HepG2 (cell line): ENCODE measurements around the gene PKD2L1. TPM values are rescaled to one million over a fixed set of nuclear protein-coding genes. Genes with fewer than 3 reads are reported as not detected.

Source experiments
- ARNT2 ChIP-seq: sonication (generic); formaldehyde crosslinking; IDR thresholded peaks from 2 replicates; pipeline ENCODE4 v1.8.0; 2022; ENCODE audit warnings: mild to moderate bottlenecking, low read depth, missing genetic modification reagents, moderate library complexity
- ERF ChIP-seq: IDR thresholded peaks from 2 replicates; pipeline ENCODE4 v1.6.1; 2018; ENCODE audit warnings: missing biosample characterization, missing genetic modification reagents
- GATA4 ChIP-seq: sonication (generic); IDR thresholded peaks from 2 replicates; pipeline ENCODE4 v1.6.1; 2016; ENCODE audit warnings: antibody characterized with exemption, low read depth, borderline replicate concordance
- GZF1 ChIP-seq: sonication (generic); formaldehyde crosslinking; IDR thresholded peaks from 2 replicates; pipeline ENCODE4 v1.5.1; 2020; ENCODE audit warnings: mild to moderate bottlenecking, missing genetic modification reagents
- HDAC2 ChIP-seq: sonication (generic); formaldehyde crosslinking; IDR thresholded peaks from 2 replicates; pipeline ENCODE4 v1.4.0; 2020; ENCODE audit warnings: missing genetic modification reagents
- KDM4B ChIP-seq: sonication (generic); formaldehyde crosslinking; IDR thresholded peaks from 2 replicates; pipeline ENCODE4 v1.4.0; 2020; ENCODE audit warnings: missing genetic modification reagents
- KLF12 ChIP-seq: sonication (generic); formaldehyde crosslinking; IDR thresholded peaks from 2 replicates; pipeline ENCODE4 v1.4.0; 2020; ENCODE audit warnings: missing genetic modification reagents, borderline replicate concordance
- MYC ChIP-seq: sonication (generic); formaldehyde crosslinking; IDR thresholded peaks from 2 replicates; pipeline ENCODE4 v1.9.0; 2021; ENCODE audit warnings: missing genetic modification reagents, borderline replicate concordance
- NCOA2 ChIP-seq: sonication (generic); formaldehyde crosslinking; IDR thresholded peaks from 2 replicates; pipeline ENCODE4 v1.8.0; 2022; ENCODE audit warnings: inconsistent platforms
- NFYC ChIP-seq: IDR thresholded peaks from 2 replicates; pipeline ENCODE4 v1.6.1; 2016; ENCODE audit warnings: missing genetic modification reagents, missing compliant biosample characterization
- PITX1 ChIP-seq: sonication (generic); formaldehyde crosslinking; IDR thresholded peaks from 2 replicates; pipeline ENCODE4 v1.5.1; 2020; ENCODE audit warnings: mild to moderate bottlenecking, missing genetic modification reagents
- RFX3 ChIP-seq: IDR thresholded peaks from 2 replicates; pipeline ENCODE4 v1.6.1; 2016; ENCODE audit warnings: missing biosample characterization, missing genetic modification reagents
- SPEN ChIP-seq: sonication (generic); formaldehyde crosslinking; IDR thresholded peaks from 2 replicates; pipeline ENCODE4 v1.5.1; 2020; ENCODE audit warnings: low read depth, mild to moderate bottlenecking, missing genetic modification reagents
- SRY ChIP-seq: sonication (generic); formaldehyde crosslinking; IDR thresholded peaks from 2 replicates; pipeline ENCODE4 v1.8.0; 2022; ENCODE audit warnings: mild to moderate bottlenecking, missing genetic modification reagents
- TAF1 ChIP-seq: sonication (generic); formaldehyde crosslinking; IDR thresholded peaks from 2 replicates; pipeline ENCODE4 v1.4.0; 2020; ENCODE audit warnings: missing genetic modification reagents
- ZBTB42 ChIP-seq: sonication (generic); formaldehyde crosslinking; IDR thresholded peaks from 2 replicates; pipeline ENCODE4 v1.5.0; 2020; ENCODE audit warnings: mild to moderate bottlenecking, missing genetic modification reagents
- ZFP36L1 ChIP-seq: sonication (generic); formaldehyde crosslinking; IDR thresholded peaks from 2 replicates; pipeline ENCODE4 v1.8.0; 2022; ENCODE audit warnings: mild to moderate bottlenecking, missing genetic modification reagents, moderate library complexity
- ZMYM3 ChIP-seq: sonication (generic); formaldehyde crosslinking; IDR thresholded peaks from 2 replicates; pipeline ENCODE4 v1.5.1; 2020; ENCODE audit warnings: mild to moderate bottlenecking, missing genetic modification reagents
- ZNF17 ChIP-seq: sonication (generic); formaldehyde crosslinking; IDR thresholded peaks from 2 replicates; pipeline ENCODE4 v1.5.0; 2020; ENCODE audit warnings: mild to moderate bottlenecking, missing genetic modification reagents
- ZNF234 ChIP-seq: sonication (generic); formaldehyde crosslinking; conservative IDR thresholded peaks from 2 replicates; pipeline ENCODE4 v1.5.1; 2020; ENCODE audit warnings: mild to moderate bottlenecking, missing genetic modification reagents
- ZNF331 ChIP-seq: sonication (generic); formaldehyde crosslinking; IDR thresholded peaks from 2 replicates; pipeline ENCODE4 v1.4.0; 2020; ENCODE audit warnings: missing genetic modification reagents
- ZNF367 ChIP-seq: sonication (generic); formaldehyde crosslinking; IDR thresholded peaks from 2 replicates; pipeline ENCODE4 v1.4.0; 2020; ENCODE audit warnings: missing genetic modification reagents, borderline replicate concordance
- ZNF451 ChIP-seq: sonication (generic); formaldehyde crosslinking; IDR thresholded peaks from 2 replicates; pipeline ENCODE4 v1.5.0; 2020; ENCODE audit warnings: mild to moderate bottlenecking, missing genetic modification reagents
- ZNF510 ChIP-seq: sonication (generic); formaldehyde crosslinking; IDR thresholded peaks from 2 replicates; pipeline ENCODE4 v1.4.0; 2020; ENCODE audit warnings: low read depth, mild to moderate bottlenecking, missing genetic modification reagents
- ZNF678 ChIP-seq: sonication (generic); formaldehyde crosslinking; IDR thresholded peaks from 2 replicates; pipeline ENCODE4 v1.4.0; 2020; ENCODE audit warnings: mild to moderate bottlenecking, missing genetic modification reagents
- polyA plus RNA-seq, 8 experiments: library from polyadenylated mRNA; depleted of rRNA in 3 of 8; stranded (reverse) in 7 of 8; unstranded in 1 of 8; fragments of >200 nt; fragmentation: Illumina TruSeq in 4 of 8; extraction: Trizol in 4 of 8; gene quantifications; 2 replicates each; pipeline versions ENCODE4 v1.2.1 to v1.2.3, GENCODE V29; 2011 to 2016; ENCODE audit warnings: low read depth in 4 of 8, missing spikeins in 1 of 8, mixed read lengths in 1 of 8; ENCODE audit not compliant: insufficient read depth in 1 of 8
- total RNA-seq, 5 experiments: library from RNA; depleted of rRNA; stranded (reverse); fragments of >200 nt; fragmentation: Illumina TruSeq; extraction: Trizol; gene quantifications; 2 replicates each; pipeline ENCODE4 v1.2.3, GENCODE V29; 2016; ENCODE audit warnings: low read depth in 1 of 5
- TF ChIP-seq, protein P1 (sequence below): sonication (generic); formaldehyde crosslinking; IDR thresholded peaks from 2 replicates; pipeline ENCODE4 v1.4.0; 2020; ENCODE audit warnings: missing genetic modification reagents
- TF ChIP-seq, protein P2 (sequence below): sonication (generic); formaldehyde crosslinking; conservative IDR thresholded peaks from 2 replicates; pipeline ENCODE4 v1.8.0; 2022; ENCODE audit warnings: low read depth, missing genetic modification reagents
- TF ChIP-seq, protein P3 (sequence below): sonication (generic); formaldehyde crosslinking; IDR thresholded peaks from 2 replicates; pipeline ENCODE4 v1.8.1; 2023; ENCODE audit warnings: missing genetic modification reagents, mild to moderate bottlenecking, borderline replicate concordance
- TF ChIP-seq, protein P4 (sequence below): sonication (generic); formaldehyde crosslinking; IDR thresholded peaks from 2 replicates; pipeline ENCODE4 v1.5.0; 2020; ENCODE audit warnings: missing genetic modification reagents

PKD2L1 gene
- total and polyA plus RNA-seq, 2 of the 13 experiments (the other 11 are each of a cell fraction or from before 2014, with no cell fraction given), result 0.07 to 0.15 TPM

DNA sequence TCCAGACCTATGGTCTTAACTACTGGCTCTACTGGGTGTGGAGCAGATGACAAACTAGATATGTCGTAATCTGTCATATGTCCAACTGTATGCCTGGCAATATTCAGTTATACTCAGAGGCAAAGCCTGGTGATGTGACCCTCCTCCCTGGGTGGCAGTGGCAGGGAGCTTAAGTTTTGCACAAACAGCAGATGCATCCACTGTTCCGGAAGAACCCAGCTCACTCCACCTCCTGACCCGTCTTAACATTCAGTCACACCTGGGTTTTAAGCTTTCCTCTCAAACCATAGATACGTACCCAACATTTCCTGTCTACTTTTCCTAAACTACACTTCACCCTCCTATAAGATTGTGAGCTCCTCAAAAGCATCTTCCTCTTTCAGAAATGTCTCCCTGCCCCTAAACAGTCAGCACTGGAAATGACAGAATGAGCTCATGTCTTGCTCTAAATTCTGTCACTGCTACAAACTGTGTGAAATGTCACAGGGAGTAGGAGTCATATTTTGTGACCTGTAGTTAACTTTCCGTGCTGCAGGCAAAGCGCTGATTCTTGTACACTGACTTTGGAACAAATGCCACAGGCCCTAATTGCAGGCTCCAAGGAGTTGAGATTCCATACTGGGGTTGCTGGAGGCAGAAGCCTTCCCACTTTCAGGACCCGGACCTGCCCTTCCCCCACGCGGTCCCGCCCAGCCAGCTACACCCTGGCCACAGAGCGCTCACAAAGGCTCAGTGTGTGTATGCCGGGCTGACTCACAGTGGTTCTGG, 40.9 kb upstream of the PKD2L1 start (continued):
- TF ChIP-seq RFX3 (no peak), ZNF367 (CRISPR knock-in tag) (no peak), NFYC (peak; percentile 29; the same call in 1 of the 2 replicates), GATA4 (no peak), ZNF17 (no peak), PITX1 (CRISPR knock-in tag) (0 out of 2 replicates have a peak, but pooled peaks have one; percentile 37), KDM4B (peak; percentile 35; the same call in 1 of the 2 replicates), TAF1 (CRISPR knock-in tag) (peak; percentile 85), ZFP36L1 (CRISPR knock-in tag) (no peak), ZMYM3 (CRISPR knock-in tag) (no peak; the same call in 1 of the 2 replicates), NCOA2 (peak; percentile 66), ERF (CRISPR knock-in tag) (peak; percentile 85), SRY (CRISPR knock-in tag) (peak; percentile 54; the same call in 1 of the 2 replicates), MYC (CRISPR knock-in tag) (peak; percentile 70; the same call in 1 of the 2 replicates), HDAC2 (CRISPR knock-in tag) (peak; percentile 83), GZF1 (no peak; the same call in 1 of the 2 replicates), KLF12 (CRISPR knock-in tag) (peak; percentile 69; the same call in 1 of the 2 replicates), ZNF451 (no peak), SPEN (CRISPR knock-in tag) (peak; percentile 57; the same call in 1 of the 2 replicates), ZNF331 (peak; percentile 32; the same call in 1 of the 2 replicates), ZNF678 (CRISPR knock-in tag) (no peak), ZBTB42 (CRISPR knock-in tag) (no peak), ZNF234 (CRISPR knock-in tag) (no peak), ZNF510 (CRISPR knock-in tag) (no peak), ARNT2 (CRISPR knock-in tag) (no peak)
- TF ChIP-seq, protein P1, sequence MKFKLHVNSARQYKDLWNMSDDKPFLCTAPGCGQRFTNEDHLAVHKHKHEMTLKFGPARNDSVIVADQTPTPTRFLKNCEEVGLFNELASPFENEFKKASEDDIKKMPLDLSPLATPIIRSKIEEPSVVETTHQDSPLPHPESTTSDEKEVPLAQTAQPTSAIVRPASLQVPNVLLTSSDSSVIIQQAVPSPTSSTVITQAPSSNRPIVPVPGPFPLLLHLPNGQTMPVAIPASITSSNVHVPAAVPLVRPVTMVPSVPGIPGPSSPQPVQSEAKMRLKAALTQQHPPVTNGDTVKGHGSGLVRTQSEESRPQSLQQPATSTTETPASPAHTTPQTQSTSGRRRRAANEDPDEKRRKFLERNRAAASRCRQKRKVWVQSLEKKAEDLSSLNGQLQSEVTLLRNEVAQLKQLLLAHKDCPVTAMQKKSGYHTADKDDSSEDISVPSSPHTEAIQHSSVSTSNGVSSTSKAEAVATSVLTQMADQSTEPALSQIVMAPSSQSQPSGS (CRISPR knock-in tag), result no peak; the same call in 1 of the 2 replicates
- TF ChIP-seq, protein P2, sequence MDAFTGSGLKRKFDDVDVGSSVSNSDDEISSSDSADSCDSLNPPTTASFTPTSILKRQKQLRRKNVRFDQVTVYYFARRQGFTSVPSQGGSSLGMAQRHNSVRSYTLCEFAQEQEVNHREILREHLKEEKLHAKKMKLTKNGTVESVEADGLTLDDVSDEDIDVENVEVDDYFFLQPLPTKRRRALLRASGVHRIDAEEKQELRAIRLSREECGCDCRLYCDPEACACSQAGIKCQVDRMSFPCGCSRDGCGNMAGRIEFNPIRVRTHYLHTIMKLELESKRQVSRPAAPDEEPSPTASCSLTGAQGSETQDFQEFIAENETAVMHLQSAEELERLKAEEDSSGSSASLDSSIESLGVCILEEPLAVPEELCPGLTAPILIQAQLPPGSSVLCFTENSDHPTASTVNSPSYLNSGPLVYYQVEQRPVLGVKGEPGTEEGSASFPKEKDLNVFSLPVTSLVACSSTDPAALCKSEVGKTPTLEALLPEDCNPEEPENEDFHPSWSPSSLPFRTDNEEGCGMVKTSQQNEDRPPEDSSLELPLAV (CRISPR knock-in tag), result no peak
- TF ChIP-seq, protein P3, sequence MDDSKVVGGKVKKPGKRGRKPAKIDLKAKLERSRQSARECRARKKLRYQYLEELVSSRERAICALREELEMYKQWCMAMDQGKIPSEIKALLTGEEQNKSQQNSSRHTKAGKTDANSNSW, result no peak
- TF ChIP-seq, protein P4, sequence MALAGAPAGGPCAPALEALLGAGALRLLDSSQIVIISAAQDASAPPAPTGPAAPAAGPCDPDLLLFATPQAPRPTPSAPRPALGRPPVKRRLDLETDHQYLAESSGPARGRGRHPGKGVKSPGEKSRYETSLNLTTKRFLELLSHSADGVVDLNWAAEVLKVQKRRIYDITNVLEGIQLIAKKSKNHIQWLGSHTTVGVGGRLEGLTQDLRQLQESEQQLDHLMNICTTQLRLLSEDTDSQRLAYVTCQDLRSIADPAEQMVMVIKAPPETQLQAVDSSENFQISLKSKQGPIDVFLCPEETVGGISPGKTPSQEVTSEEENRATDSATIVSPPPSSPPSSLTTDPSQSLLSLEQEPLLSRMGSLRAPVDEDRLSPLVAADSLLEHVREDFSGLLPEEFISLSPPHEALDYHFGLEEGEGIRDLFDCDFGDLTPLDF (CRISPR knock-in tag), result no peak
